ENCODE measurements around the gene NEURL1.

NEURL1 gene

GRCh38 chr10:103573205-103573487, 79.6 kb downstream of the NEURL1 start:
- TF ChIP-seq JUND (IDR thresholded peaks at IDR 0.05; ENCODE audit: low read depth) = no peak
- no peak for DNase-seq (ENCODE audit: low read depth in 1 of 2, low spot score in 1 of 2)
- in situ Hi-C loops (cut with HindIII; ENCODE audit: low pct_unique_long_range_greater_than_20kb, low sequenced_read_pairs) = no loop called here

GRCh38 chr10:103574097-103575061, 80.9 kb downstream of the NEURL1 start:
- DNase-seq (ENCODE audit: low read depth in 1 of 2, low spot score in 1 of 2) = no peak
- in situ Hi-C loops (cut with HindIII; ENCODE audit: low pct_unique_long_range_greater_than_20kb, low sequenced_read_pairs) = no loop called here
- no peak for TF ChIP-seq JUND (IDR thresholded peaks at IDR 0.05; ENCODE audit: low read depth)

- in situ Hi-C loops (cut with HindIII; ENCODE audit: low pct_unique_long_range_greater_than_20kb, low sequenced_read_pairs) = no loop called here
- TF ChIP-seq JUND (IDR thresholded peaks at IDR 0.05; ENCODE audit: low read depth) = no peak
- no peak for DNase-seq (ENCODE audit: low read depth in 1 of 2, low spot score in 1 of 2)
These were observed 82.0 kb downstream of the NEURL1 start for GRCh38 chr10:103575416-103576075.

GRCh38 chr10:103576076-103576471, 82.6 kb downstream of the NEURL1 start:
- TF ChIP-seq JUND (IDR thresholded peaks at IDR 0.05; ENCODE audit: low read depth) = no peak
- DNase-seq (ENCODE audit: low read depth in 1 of 2, low spot score in 1 of 2) = no peak
- in situ Hi-C loops (cut with HindIII; ENCODE audit: low pct_unique_long_range_greater_than_20kb, low sequenced_read_pairs) = no loop called here

- peak in 1 of 2 experiments; percentile 6 for DNase-seq (ENCODE audit: low read depth in 1 of 2, low spot score in 1 of 2)
- in situ Hi-C loops (cut with HindIII; ENCODE audit: low pct_unique_long_range_greater_than_20kb, low sequenced_read_pairs) = no loop called here
- TF ChIP-seq JUND (IDR thresholded peaks at IDR 0.05; ENCODE audit: low read depth) = no peak
These were observed 83.4 kb downstream of the NEURL1 start for GRCh38 chr10:103576862-103577261.

DNA sequence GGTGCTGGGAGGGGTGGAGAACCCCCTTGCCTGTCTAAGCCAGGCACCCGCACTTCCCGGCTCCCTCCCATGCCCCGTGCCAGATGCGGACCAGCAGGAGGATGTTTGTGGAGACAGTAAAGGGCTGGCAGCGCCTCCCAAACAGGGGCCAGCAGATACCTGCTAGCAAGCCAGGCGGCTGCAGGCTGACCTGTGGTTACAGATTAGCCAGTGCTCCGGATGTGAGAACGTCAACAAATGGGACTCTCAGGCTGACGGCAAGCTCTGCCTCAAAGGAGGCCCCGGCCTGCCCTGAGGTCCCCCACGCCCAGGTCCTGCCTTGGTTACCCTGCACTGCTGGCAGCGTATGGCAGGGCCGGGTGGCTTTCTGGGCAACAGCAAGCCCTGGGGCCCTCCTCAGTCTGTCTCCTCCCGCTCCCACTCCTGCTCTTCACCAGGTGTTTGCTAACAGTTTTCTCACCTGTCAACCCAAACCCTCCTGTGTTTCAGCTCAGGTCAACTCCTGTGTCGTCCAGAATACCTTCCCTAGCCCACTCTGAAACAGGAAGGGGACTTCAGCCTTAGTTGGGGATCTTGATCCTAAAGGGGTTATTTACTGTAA, 85.4 kb downstream of the NEURL1 start:
- DNase-seq (ENCODE audit: low read depth in 1 of 2, low spot score in 1 of 2) = no peak
- in situ Hi-C loops (cut with HindIII; ENCODE audit: low pct_unique_long_range_greater_than_20kb, low sequenced_read_pairs) = no loop called here
- no peak for TF ChIP-seq JUND (IDR thresholded peaks at IDR 0.05; ENCODE audit: low read depth)

DNA sequence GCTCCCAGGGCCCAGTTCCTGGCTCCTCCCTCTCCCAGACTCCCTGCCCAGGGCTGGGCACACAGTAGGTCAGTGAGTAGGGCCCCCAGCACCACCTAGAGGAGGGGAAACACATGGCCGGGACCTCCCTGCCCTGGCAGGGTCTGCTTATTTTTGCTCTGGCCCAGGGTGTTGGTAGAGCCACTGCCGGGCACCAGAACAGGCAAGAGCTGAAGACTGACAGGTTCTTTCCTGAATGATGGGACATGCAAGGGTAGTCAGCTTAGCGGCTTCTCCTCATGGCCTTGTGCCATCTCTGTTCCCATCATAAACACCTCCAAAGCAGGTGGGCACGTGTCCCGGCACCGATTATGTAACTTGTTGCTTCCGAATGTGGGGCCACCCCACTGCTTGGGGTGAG, 86.5 kb downstream of the NEURL1 start:
- no peak for DNase-seq (ENCODE audit: low read depth in 1 of 2, low spot score in 1 of 2)
- TF ChIP-seq JUND (IDR thresholded peaks at IDR 0.05; ENCODE audit: low read depth) = no peak
- in situ Hi-C loops (cut with HindIII; ENCODE audit: low pct_unique_long_range_greater_than_20kb, low sequenced_read_pairs) = no loop called here

DNA sequence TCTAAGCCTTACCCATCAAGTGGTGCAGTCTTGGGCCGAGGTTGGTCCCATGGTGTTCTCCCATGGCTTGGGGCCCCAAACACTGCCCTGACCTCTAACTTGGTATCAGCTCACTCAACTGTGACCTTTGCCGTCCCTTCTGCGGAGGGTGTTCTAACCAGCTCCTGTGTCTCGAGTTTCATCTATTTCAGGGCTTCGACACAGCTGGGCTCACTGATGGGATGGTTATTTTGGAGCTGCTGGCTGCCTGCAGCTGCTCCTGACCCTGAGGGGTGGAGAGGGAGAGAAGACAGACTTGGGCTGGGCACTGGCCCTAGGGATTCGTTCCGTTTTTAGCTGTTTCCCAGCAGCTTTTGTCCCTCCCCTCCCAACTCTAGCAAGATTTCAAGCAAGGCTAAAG, 86.9 kb downstream of the NEURL1 start:
- in situ Hi-C loops (cut with HindIII; ENCODE audit: low pct_unique_long_range_greater_than_20kb, low sequenced_read_pairs) = no loop called here
- DNase-seq (ENCODE audit: low read depth in 1 of 2, low spot score in 1 of 2) = no peak
- TF ChIP-seq JUND (IDR thresholded peaks at IDR 0.05; ENCODE audit: low read depth) = no peak

DNA sequence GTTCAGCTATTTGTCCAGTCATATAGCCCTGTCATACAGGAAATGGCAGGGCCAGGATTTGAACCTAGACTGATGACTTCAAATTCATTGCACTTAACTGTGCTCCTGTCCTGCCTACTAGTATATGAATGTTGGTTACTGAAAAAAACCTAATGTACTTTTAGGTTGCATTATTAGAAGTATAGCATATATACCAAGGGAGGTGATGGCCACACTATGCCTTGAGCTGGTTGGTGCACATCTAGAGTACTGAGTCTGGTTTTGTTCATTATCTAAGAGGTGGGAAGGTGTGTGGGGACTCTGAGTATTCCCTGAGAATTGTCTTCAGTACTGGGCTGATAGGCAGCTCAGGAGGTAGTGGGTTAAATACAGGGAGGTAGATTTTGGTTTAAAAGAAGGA, 88.0 kb downstream of the NEURL1 start:
- no peak for DNase-seq (ENCODE audit: low read depth in 1 of 2, low spot score in 1 of 2)
- TF ChIP-seq JUND (IDR thresholded peaks at IDR 0.05; ENCODE audit: low read depth) = no peak
- in situ Hi-C loops (cut with HindIII; ENCODE audit: low pct_unique_long_range_greater_than_20kb, low sequenced_read_pairs) = no loop called here

DNA sequence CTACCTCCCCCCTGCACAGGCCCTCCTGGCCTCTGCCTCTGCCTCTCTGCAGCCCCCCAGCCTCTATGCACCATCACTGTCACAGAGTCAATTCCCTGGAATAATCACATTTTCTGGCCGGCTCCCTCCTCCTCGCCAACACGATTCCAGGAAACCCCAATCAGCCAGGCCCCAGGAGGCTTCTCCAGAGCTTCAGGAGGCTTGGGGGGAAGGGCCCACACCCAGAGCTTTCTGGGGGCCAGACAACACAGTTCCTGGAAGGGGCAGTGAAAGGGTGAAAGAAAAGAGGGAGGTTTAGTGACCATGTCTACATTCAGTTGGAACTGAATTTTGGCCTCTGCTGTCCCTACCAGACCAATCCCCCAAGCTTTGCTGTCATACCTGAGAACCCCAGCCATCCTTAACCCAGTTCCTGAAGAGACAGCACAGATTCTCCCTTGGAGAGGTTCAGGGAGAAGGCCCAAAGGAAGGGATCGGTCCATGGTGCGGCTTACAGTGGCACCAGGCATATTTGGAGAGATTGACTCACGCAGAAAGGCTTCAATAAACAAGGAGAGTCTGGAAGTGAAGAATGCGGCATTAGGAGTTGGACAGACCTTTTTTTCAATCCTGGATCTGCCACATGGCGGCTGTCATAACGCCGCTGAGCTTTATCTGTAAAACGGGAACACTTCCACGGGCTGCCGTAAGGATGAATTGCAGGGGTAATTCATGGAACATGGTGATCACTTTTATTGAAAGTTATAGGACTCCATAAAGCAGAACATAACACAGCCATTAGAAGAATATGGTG, 89.0 kb downstream of the NEURL1 start:
- DNase-seq (ENCODE audit: low read depth in 1 of 2, low spot score in 1 of 2) = no peak
- TF ChIP-seq JUND (IDR thresholded peaks at IDR 0.05; ENCODE audit: low read depth) = no peak
- in situ Hi-C loops (cut with HindIII; ENCODE audit: low pct_unique_long_range_greater_than_20kb, low sequenced_read_pairs) = no loop called here

GRCh38 chr10:103583871-103584215, 90.3 kb downstream of the NEURL1 start:
- no peak for DNase-seq (ENCODE audit: low read depth in 1 of 2, low spot score in 1 of 2)
- in situ Hi-C loops (cut with HindIII; ENCODE audit: low pct_unique_long_range_greater_than_20kb, low sequenced_read_pairs) = no loop called here
- TF ChIP-seq JUND (IDR thresholded peaks at IDR 0.05; ENCODE audit: low read depth) = no peak

GRCh38 chr10:103584216-103585010, 90.9 kb downstream of the NEURL1 start:
- no peak for DNase-seq (ENCODE audit: low read depth in 1 of 2, low spot score in 1 of 2)
- in situ Hi-C loops (cut with HindIII; ENCODE audit: low pct_unique_long_range_greater_than_20kb, low sequenced_read_pairs) = no loop called here
- TF ChIP-seq JUND (IDR thresholded peaks at IDR 0.05; ENCODE audit: low read depth) = no peak
